ENCODE results near the gene BRD3OS.

Gene BRD3OS

DNA sequence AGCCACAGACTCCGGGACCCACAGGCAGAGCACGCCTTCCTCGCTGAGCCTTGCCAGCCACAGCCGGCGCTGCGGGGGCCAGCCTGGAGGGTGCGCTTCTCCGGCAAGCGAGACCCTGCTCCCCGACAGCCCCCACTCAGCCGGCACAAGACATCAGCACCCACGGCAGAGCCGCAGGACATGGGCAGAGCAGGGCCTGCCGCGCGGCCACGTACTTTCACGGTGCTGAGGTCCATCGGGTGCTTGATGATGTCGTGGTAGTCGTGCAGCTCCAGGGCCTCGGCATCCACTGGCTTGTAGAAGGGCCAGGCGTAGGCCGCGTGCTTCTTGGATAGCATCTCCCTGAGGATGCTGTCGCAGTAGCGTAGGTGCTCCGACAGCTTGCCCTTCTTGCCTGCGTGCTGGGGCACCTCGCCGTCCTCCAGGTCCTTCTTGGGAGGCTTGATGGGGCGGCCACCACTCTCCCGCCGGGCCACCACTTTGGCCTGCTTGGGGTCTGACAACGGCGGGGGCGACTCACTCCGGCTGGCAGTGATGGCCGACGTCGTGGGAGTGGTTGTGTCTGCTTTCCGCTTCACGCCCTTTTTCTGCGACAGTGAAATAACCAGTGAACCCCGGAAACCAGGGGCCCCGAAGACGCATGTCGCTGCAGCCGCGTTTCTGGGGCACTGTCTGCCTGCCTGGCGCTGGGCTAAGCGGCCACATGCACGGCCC, 22.7 kb downstream of the BRD3OS start:
- Histone ChIP-seq H3K27me3 (ENCODE audit: control insufficient read depth in 1 of 2, insufficient read depth in 2 of 2, low read length in 2 of 2) (no peaks in the 10 kb centered on the region), H3K4me3 (ENCODE audit: low read length in 2 of 2) (no peak overlapping the region), H3K9me3 (ENCODE audit: control insufficient read depth in 2 of 2, low read length in 2 of 2) (no peaks in the 10 kb centered on the region), H3K9ac (ENCODE audit: low read length in 2 of 2) (no peak overlapping the region), H3K36me3 (ENCODE audit: control insufficient read depth in 2 of 2, insufficient read depth in 2 of 2, low read length in 2 of 2) (peaks cover 50 to 71% of the 10 kb centered on the region in 2 donors), H3K4me1 (ENCODE audit: control insufficient read depth, insufficient read depth, low read length) (peaks cover 7% of the 10 kb centered on the region), H3K27ac (ENCODE audit: low read length) (no peak overlapping the region)

GRCh38 chr9:134048582-134048968, 23.3 kb downstream of the BRD3OS start:
- Histone ChIP-seq H3K9me3 (ENCODE audit: control insufficient read depth in 2 of 2, low read length in 2 of 2) (no peaks in the 10 kb centered on the region), H3K4me1 (ENCODE audit: control insufficient read depth, insufficient read depth, low read length) (peaks cover 7% of the 10 kb centered on the region), H3K9ac (ENCODE audit: low read length in 2 of 2) (no peak overlapping the region), H3K27me3 (ENCODE audit: control insufficient read depth in 1 of 2, insufficient read depth in 2 of 2, low read length in 2 of 2) (no peaks in the 10 kb centered on the region), H3K4me3 (ENCODE audit: low read length in 2 of 2) (no peak overlapping the region), H3K36me3 (ENCODE audit: control insufficient read depth in 2 of 2, insufficient read depth in 2 of 2, low read length in 2 of 2) (peaks cover 49 to 72% of the 10 kb centered on the region in 2 donors), H3K27ac (ENCODE audit: low read length) (no peak overlapping the region)

- no peak overlapping the region for H3K4me3 ChIP-seq (ENCODE audit: low read length in 2 of 2)
- H3K36me3 ChIP-seq (ENCODE audit: control insufficient read depth in 2 of 2, insufficient read depth in 2 of 2, low read length in 2 of 2): peaks cover 47 to 67% of the 10 kb centered on the region in 2 donors
Measured at GRCh38 chr9:134049236-134049635, 24.0 kb downstream of the BRD3OS start.

GRCh38 chr9:134049772-134050588, 24.7 kb downstream of the BRD3OS start:
- H3K9ac ChIP-seq (ENCODE audit: low read length in 2 of 2): no peak overlapping the region
- peaks cover 10% of the 10 kb centered on the region for H3K4me1 ChIP-seq (ENCODE audit: control insufficient read depth, insufficient read depth, low read length)
- H3K9me3 ChIP-seq (ENCODE audit: control insufficient read depth in 2 of 2, low read length in 2 of 2): no peaks in the 10 kb centered on the region
- H3K4me3 ChIP-seq (ENCODE audit: low read length in 2 of 2): no peak overlapping the region
- H3K36me3 ChIP-seq (ENCODE audit: control insufficient read depth in 2 of 2, insufficient read depth in 2 of 2, low read length in 2 of 2): peaks cover 40 to 60% of the 10 kb centered on the region in 2 donors
- no peaks in the 10 kb centered on the region for H3K27me3 ChIP-seq (ENCODE audit: control insufficient read depth in 1 of 2, insufficient read depth in 2 of 2, low read length in 2 of 2)
- no peak overlapping the region for H3K27ac ChIP-seq (ENCODE audit: low read length)

More at GRCh38 chr9:134049236-134049635, 24.0 kb downstream of the BRD3OS start:
- H3K4me1 ChIP-seq (ENCODE audit: control insufficient read depth, insufficient read depth, low read length): peaks cover 9% of the 10 kb centered on the region
- H3K27me3 ChIP-seq (ENCODE audit: control insufficient read depth in 1 of 2, insufficient read depth in 2 of 2, low read length in 2 of 2): no peaks in the 10 kb centered on the region
- H3K9me3 ChIP-seq (ENCODE audit: control insufficient read depth in 2 of 2, low read length in 2 of 2): no peaks in the 10 kb centered on the region
- no peak overlapping the region for H3K27ac ChIP-seq (ENCODE audit: low read length)
- no peak overlapping the region for H3K9ac ChIP-seq (ENCODE audit: low read length in 2 of 2)

GRCh38 chr9:134050726-134051125, 25.4 kb downstream of the BRD3OS start:
- H3K9ac ChIP-seq (ENCODE audit: low read length in 2 of 2): no peak overlapping the region
- no peak overlapping the region for H3K27ac ChIP-seq (ENCODE audit: low read length)
- no peak overlapping the region for H3K4me3 ChIP-seq (ENCODE audit: low read length in 2 of 2)
- no peaks in the 10 kb centered on the region for H3K9me3 ChIP-seq (ENCODE audit: control insufficient read depth in 2 of 2, low read length in 2 of 2)
- H3K4me1 ChIP-seq (ENCODE audit: control insufficient read depth, insufficient read depth, low read length): peaks cover 18% of the 10 kb centered on the region
- peaks cover 34 to 52% of the 10 kb centered on the region in 2 donors for H3K36me3 ChIP-seq (ENCODE audit: control insufficient read depth in 2 of 2, insufficient read depth in 2 of 2, low read length in 2 of 2)
- H3K27me3 ChIP-seq (ENCODE audit: control insufficient read depth in 1 of 2, insufficient read depth in 2 of 2, low read length in 2 of 2): no peaks in the 10 kb centered on the region

DNA sequence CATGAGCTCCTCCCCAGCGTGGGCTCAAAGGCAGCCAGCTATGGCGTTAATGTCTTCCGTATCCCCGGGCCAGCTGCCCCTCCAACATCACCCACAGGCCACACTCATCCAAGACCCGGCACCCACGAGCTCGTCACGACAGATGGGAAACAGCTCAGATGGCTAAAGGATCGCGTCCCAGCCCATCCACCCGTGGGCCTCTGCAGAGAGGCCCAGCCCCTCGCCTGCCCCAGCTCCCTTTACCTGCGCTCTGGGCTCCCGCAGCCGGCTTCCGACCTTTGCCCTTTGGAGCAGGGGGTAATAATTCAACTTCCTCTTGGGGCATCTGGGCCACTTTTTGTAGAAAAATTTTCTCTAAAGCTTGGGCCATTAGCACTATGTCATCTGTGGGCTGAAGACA, 26.0 kb downstream of the BRD3OS start:
- Histone ChIP-seq H3K36me3 (ENCODE audit: control insufficient read depth in 2 of 2, insufficient read depth in 2 of 2, low read length in 2 of 2) (peaks cover 30 to 47% of the 10 kb centered on the region in 2 donors), H3K4me3 (ENCODE audit: low read length in 2 of 2) (no peak overlapping the region), H3K27ac (ENCODE audit: low read length) (no peak overlapping the region), H3K9me3 (ENCODE audit: control insufficient read depth in 2 of 2, low read length in 2 of 2) (no peaks in the 10 kb centered on the region), H3K4me1 (ENCODE audit: control insufficient read depth, insufficient read depth, low read length) (peaks cover 23% of the 10 kb centered on the region), H3K27me3 (ENCODE audit: control insufficient read depth in 1 of 2, insufficient read depth in 2 of 2, low read length in 2 of 2) (no peaks in the 10 kb centered on the region), H3K9ac (ENCODE audit: low read length in 2 of 2) (no peak overlapping the region)

DNA sequence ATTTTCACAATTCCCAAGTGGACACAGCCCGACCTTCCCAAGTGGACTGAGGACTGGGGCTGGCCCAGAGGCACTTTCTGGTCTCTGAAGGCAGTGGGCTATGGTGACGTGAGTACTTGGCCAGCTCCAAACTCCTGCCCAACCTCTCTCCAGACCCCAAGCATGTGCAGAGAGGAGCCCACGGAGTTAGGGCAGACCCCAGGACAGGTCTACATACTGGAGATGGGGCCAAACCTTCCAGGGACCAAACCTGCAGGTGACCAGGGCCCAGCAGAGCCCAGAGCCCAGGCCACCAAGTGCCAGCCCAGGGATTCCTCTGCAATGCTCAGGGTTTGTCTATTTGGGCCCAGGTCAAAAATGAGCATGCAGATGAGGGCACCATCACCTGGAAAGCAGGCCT, 27.2 kb downstream of the BRD3OS start:
- Histone ChIP-seq H3K9me3 (ENCODE audit: control insufficient read depth in 2 of 2, low read length in 2 of 2) (no peaks in the 10 kb centered on the region), H3K9ac (ENCODE audit: low read length in 2 of 2) (no peak overlapping the region), H3K4me3 (ENCODE audit: low read length in 2 of 2) (no peak overlapping the region), H3K27ac (ENCODE audit: low read length) (no peak overlapping the region), H3K4me1 (ENCODE audit: control insufficient read depth, insufficient read depth, low read length) (peaks cover 35% of the 10 kb centered on the region), H3K27me3 (ENCODE audit: control insufficient read depth in 1 of 2, insufficient read depth in 2 of 2, low read length in 2 of 2) (no peaks in the 10 kb centered on the region), H3K36me3 (ENCODE audit: control insufficient read depth in 2 of 2, insufficient read depth in 2 of 2, low read length in 2 of 2) (peaks cover 30 to 39% of the 10 kb centered on the region in 2 donors)

DNA sequence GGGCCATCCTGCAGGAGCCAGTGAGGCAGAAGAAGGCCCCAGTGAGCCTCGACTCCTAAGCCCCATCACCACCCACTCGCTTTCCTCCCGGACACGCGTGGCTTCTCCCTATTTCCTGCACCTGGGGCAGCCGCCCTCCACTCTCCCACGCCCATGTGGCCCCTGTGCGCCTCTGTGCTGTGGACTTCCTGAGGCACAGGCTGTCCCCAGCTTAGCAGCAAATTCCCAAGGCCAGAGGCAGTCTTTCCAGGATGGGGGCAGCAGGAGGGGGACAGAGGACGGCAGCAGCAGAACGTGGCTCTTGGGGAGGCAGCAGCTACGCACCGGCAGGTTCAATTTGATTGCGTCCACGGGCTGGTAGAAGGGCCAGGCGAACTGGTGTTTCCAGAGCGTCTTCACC, 27.7 kb downstream of the BRD3OS start:
- peaks cover 25 to 35% of the 10 kb centered on the region in 2 donors for H3K36me3 ChIP-seq (ENCODE audit: control insufficient read depth in 2 of 2, insufficient read depth in 2 of 2, low read length in 2 of 2)
- no peak overlapping the region for H3K9ac ChIP-seq (ENCODE audit: low read length in 2 of 2)
- peaks cover 40% of the 10 kb centered on the region for H3K4me1 ChIP-seq (ENCODE audit: control insufficient read depth, insufficient read depth, low read length)
- H3K27ac ChIP-seq (ENCODE audit: low read length): no peak overlapping the region
- H3K4me3 ChIP-seq (ENCODE audit: low read length in 2 of 2): no peak overlapping the region
- H3K27me3 ChIP-seq (ENCODE audit: control insufficient read depth in 1 of 2, insufficient read depth in 2 of 2, low read length in 2 of 2): no peaks in the 10 kb centered on the region
- H3K9me3 ChIP-seq (ENCODE audit: control insufficient read depth in 2 of 2, low read length in 2 of 2): no peaks in the 10 kb centered on the region

DNA sequence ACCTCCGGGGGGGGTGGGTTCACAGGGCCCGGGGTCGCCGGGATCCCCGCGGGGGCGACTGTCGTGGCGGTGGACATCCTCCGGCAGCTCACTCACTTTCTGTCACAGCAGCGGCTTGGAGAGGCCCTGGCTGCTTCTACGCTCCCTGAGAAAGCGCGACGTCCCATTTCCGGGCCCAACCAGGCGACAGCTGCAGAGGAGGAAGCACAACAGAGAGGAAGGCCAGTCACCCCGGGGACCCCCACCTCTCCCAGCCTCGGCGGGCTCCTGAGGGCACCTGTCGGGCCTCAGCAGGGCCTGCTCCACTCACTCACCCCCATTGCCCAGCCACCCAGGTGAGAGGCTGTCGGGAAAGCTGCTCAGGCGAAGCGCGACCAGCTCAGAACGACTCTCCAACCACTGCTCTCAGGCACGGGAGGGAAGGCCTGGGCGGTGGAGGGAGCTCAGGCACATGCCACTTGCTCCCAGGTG, 28.2 kb downstream of the BRD3OS start:
- Histone ChIP-seq H3K27ac (ENCODE audit: low read length) (no peak overlapping the region), H3K4me3 (ENCODE audit: low read length in 2 of 2) (no peak overlapping the region), H3K27me3 (ENCODE audit: control insufficient read depth in 1 of 2, insufficient read depth in 2 of 2, low read length in 2 of 2) (no peaks in the 10 kb centered on the region), H3K9ac (ENCODE audit: low read length in 2 of 2) (no peak overlapping the region), H3K4me1 (ENCODE audit: control insufficient read depth, insufficient read depth, low read length) (peaks cover 45% of the 10 kb centered on the region), H3K36me3 (ENCODE audit: control insufficient read depth in 2 of 2, insufficient read depth in 2 of 2, low read length in 2 of 2) (peaks cover 20 to 31% of the 10 kb centered on the region in 2 donors), H3K9me3 (ENCODE audit: control insufficient read depth in 2 of 2, low read length in 2 of 2) (no peaks in the 10 kb centered on the region)

- H3K4me3 ChIP-seq (ENCODE audit: low read length in 2 of 2): no peak overlapping the region
- no peaks in the 10 kb centered on the region for H3K9me3 ChIP-seq (ENCODE audit: control insufficient read depth in 2 of 2, low read length in 2 of 2)
- H3K36me3 ChIP-seq (ENCODE audit: control insufficient read depth in 2 of 2, insufficient read depth in 2 of 2, low read length in 2 of 2): peaks cover 19 to 28% of the 10 kb centered on the region in 2 donors
- H3K4me1 ChIP-seq (ENCODE audit: control insufficient read depth, insufficient read depth, low read length): peaks cover 45% of the 10 kb centered on the region
- no peaks in the 10 kb centered on the region for H3K27me3 ChIP-seq (ENCODE audit: control insufficient read depth in 1 of 2, insufficient read depth in 2 of 2, low read length in 2 of 2)
- H3K27ac ChIP-seq (ENCODE audit: low read length): no peak overlapping the region
- H3K9ac ChIP-seq (ENCODE audit: low read length in 2 of 2): no peak overlapping the region
Measured at GRCh38 chr9:134053941-134054761, 28.9 kb downstream of the BRD3OS start.
